Prostate gland (tissue), 2 donors: ENCODE results near the gene SAV1.

Source experiments
- CTCF ChIP-seq, 4 experiments: fragments of 200-600 bp in 2 of 4; fragments of 450-650 bp in 2 of 4; sonication (generic) in 2 of 4; IDR thresholded peaks; 1 replicate in 3 of 4; 2 replicates in 1 of 4; pipeline ENCODE4 v1.5.1; 2016 to 2019; ENCODE audit warnings: antibody characterized with exemption in 4 of 4, mild to moderate bottlenecking in 2 of 4, moderate library complexity in 2 of 4
- POLR2A ChIP-seq: fragments of 450-650 bp; IDR thresholded peaks from one replicate; pipeline ENCODE4 v1.6.1; 2016; ENCODE audit warnings: antibody characterized with exemption, mild to moderate bottlenecking

- TF ChIP-seq CTCF (IDR thresholded peaks at IDR 0.05): no peak
- no peak for TF ChIP-seq POLR2A
These were observed 466 bp downstream of the SAV1 start for GRCh38 chr14:50667684-50667995.
